Upper lobe of left lung (tissue), 4 donors: ENCODE results near the gene ARAF.

Experiments
- CTCF ChIP-seq, 6 experiments: fragments of 450-650 bp in 4 of 6; fragments of 200-600 bp in 2 of 6; sonication (generic) in 2 of 6; IDR thresholded peaks; one replicate each; pipeline ENCODE4 v1.5.1; 2016 to 2019; ENCODE audit warnings: antibody characterized with exemption in 6 of 6
- POLR2A ChIP-seq, 4 donors: fragments of 450-650 bp; IDR thresholded peaks; one replicate each; pipeline ENCODE4 v1.5.1; 2016 to 2017; ENCODE audit warnings: antibody characterized with exemption in 4 of 4, mild to moderate bottlenecking in 2 of 4
- POLR2AphosphoS5 ChIP-seq, 2 donors: sonication (generic); formaldehyde crosslinking; IDR thresholded peaks; one replicate each; pipeline ENCODE4 v1.5.1; 2017; ENCODE audit warnings: antibody characterized with exemption in 2 of 2

GRCh38 chrX:47574076-47574546 lies 13.1 kb downstream of the ARAF start:
- TF ChIP-seq POLR2AphosphoS5 (IDR thresholded peaks at IDR 0.05) (no peak), POLR2A (IDR thresholded peaks at IDR 0.05) (no peak), CTCF (IDR thresholded peaks at IDR 0.05) (no peak)
